Activated naive CD8-positive, alpha-beta T cell treated with anti-CD3 and anti-CD28 coated beads, Interleukin-2, amount 50 U/mL, for 24 hours (primary cell): Measurements from ENCODE around the gene ONECUT1.

Source experiments
- ATAC-seq: fragments of 150-1000 bp; cut with Tn5 transposase; one replicate; pipeline ENCODE4 v1.10.0; 2021
- DNase-seq: peaks from one replicate; pipeline ENCODE4 v3.0.0; 2021
- H3K27ac Mint-ChIP-seq: one replicate; pipeline ENCODE4 v1.8.0; 2021; ENCODE audit warnings: mild to moderate bottlenecking, mixed read lengths
- H3K27me3 Mint-ChIP-seq: one replicate; pipeline ENCODE4 v1.8.0; 2021; ENCODE audit warnings: mixed read lengths
- H3K36me3 Mint-ChIP-seq: one replicate; pipeline ENCODE4 v1.8.0; 2021; ENCODE audit warnings: low read depth, mixed read lengths
- H3K4me1 Mint-ChIP-seq: one replicate; pipeline ENCODE4 v1.8.0; 2021; ENCODE audit warnings: mixed read lengths
- H3K4me3 Mint-ChIP-seq: one replicate; pipeline ENCODE4 v1.8.0; 2021; ENCODE audit warnings: mild to moderate bottlenecking, moderate library complexity, mixed read lengths
- H3K9me3 Mint-ChIP-seq: one replicate; pipeline ENCODE4 v1.8.0; 2021; ENCODE audit warnings: mixed read lengths

Gene ONECUT1

GRCh38 chr15:52772766-52773165, 17.4 kb downstream of the ONECUT1 start:
- no peak overlapping the region for H3K4me3 Mint-ChIP-seq
- no peak overlapping the region for H3K27ac Mint-ChIP-seq
- ATAC-seq: no peak
- DNase-seq: no peak
- no peaks in the 10 kb centered on the region for H3K36me3 Mint-ChIP-seq
- peaks cover 35% of the 10 kb centered on the region for H3K27me3 Mint-ChIP-seq
- H3K9me3 Mint-ChIP-seq: no peaks in the 10 kb centered on the region
- no peaks in the 10 kb centered on the region for H3K4me1 Mint-ChIP-seq

GRCh38 chr15:52765785-52766184, 24.4 kb downstream of the ONECUT1 start:
- ATAC-seq (no peak), DNase-seq (no peak)
- Mint-ChIP-seq H3K27ac (no peak overlapping the region), H3K9me3 (no peaks in the 10 kb centered on the region), H3K4me1 (no peaks in the 10 kb centered on the region), H3K36me3 (no peaks in the 10 kb centered on the region), H3K4me3 (no peak overlapping the region), H3K27me3 (peaks cover 21% of the 10 kb centered on the region)

- no peaks in the 10 kb centered on the region for H3K36me3 Mint-ChIP-seq
- H3K9me3 Mint-ChIP-seq: no peaks in the 10 kb centered on the region
- peaks cover 20% of the 10 kb centered on the region for H3K27me3 Mint-ChIP-seq
- DNase-seq: no peak
- ATAC-seq: no peak
- no peak overlapping the region for H3K27ac Mint-ChIP-seq
- H3K4me1 Mint-ChIP-seq: no peaks in the 10 kb centered on the region
- no peak overlapping the region for H3K4me3 Mint-ChIP-seq
These were observed 25.4 kb downstream of the ONECUT1 start for GRCh38 chr15:52764731-52765130.

GRCh38 chr15:52762621-52763020, 27.5 kb downstream of the ONECUT1 start:
- no peak for DNase-seq

GRCh38 chr15:52760562-52760961, 29.6 kb downstream of the ONECUT1 start:
- Mint-ChIP-seq H3K9me3 (no peaks in the 10 kb centered on the region), H3K4me3 (no peak overlapping the region), H3K27ac (no peak overlapping the region), H3K36me3 (no peaks in the 10 kb centered on the region), H3K27me3 (peaks cover 11% of the 10 kb centered on the region), H3K4me1 (no peaks in the 10 kb centered on the region)
- ATAC-seq: no peak
- DNase-seq: no peak

More at GRCh38 chr15:52762621-52763020, 27.5 kb downstream of the ONECUT1 start:
- ATAC-seq: no peak
- H3K9me3 Mint-ChIP-seq: no peaks in the 10 kb centered on the region
- H3K36me3 Mint-ChIP-seq: no peaks in the 10 kb centered on the region
- no peak overlapping the region for H3K27ac Mint-ChIP-seq
- H3K27me3 Mint-ChIP-seq: peaks cover 8% of the 10 kb centered on the region
- H3K4me1 Mint-ChIP-seq: no peaks in the 10 kb centered on the region
- no peak overlapping the region for H3K4me3 Mint-ChIP-seq

GRCh38 chr15:52759969-52760368, 30.2 kb downstream of the ONECUT1 start:
- H3K9me3 Mint-ChIP-seq: no peaks in the 10 kb centered on the region
- no peak for ATAC-seq
- H3K36me3 Mint-ChIP-seq: no peaks in the 10 kb centered on the region
- H3K27me3 Mint-ChIP-seq: peaks cover 7% of the 10 kb centered on the region
- H3K4me1 Mint-ChIP-seq: no peaks in the 10 kb centered on the region
- DNase-seq: no peak
- H3K4me3 Mint-ChIP-seq: no peak overlapping the region
- no peak overlapping the region for H3K27ac Mint-ChIP-seq

- ATAC-seq (no peak), DNase-seq (no peak)
- Mint-ChIP-seq H3K36me3 (no peaks in the 10 kb centered on the region), H3K4me3 (no peak overlapping the region), H3K27ac (no peak overlapping the region), H3K9me3 (no peaks in the 10 kb centered on the region), H3K4me1 (no peaks in the 10 kb centered on the region), H3K27me3 (peaks cover 17% of the 10 kb centered on the region)
These were observed 32.6 kb downstream of the ONECUT1 start for GRCh38 chr15:52757496-52757895.

GRCh38 chr15:52751522-52751921, 38.6 kb downstream of the ONECUT1 start:
- DNase-seq (no peak), ATAC-seq (no peak)
- no peak overlapping the region for H3K4me3 Mint-ChIP-seq
- no peaks in the 10 kb centered on the region for H3K36me3 Mint-ChIP-seq
- H3K27ac Mint-ChIP-seq: no peak overlapping the region
- no peaks in the 10 kb centered on the region for H3K9me3 Mint-ChIP-seq
- peaks cover 27% of the 10 kb centered on the region for H3K27me3 Mint-ChIP-seq
- no peaks in the 10 kb centered on the region for H3K4me1 Mint-ChIP-seq

- Mint-ChIP-seq H3K9me3 (no peaks in the 10 kb centered on the region), H3K4me3 (no peak overlapping the region), H3K27ac (no peak overlapping the region), H3K4me1 (no peaks in the 10 kb centered on the region), H3K27me3 (peaks cover 23% of the 10 kb centered on the region), H3K36me3 (no peaks in the 10 kb centered on the region)
- ATAC-seq (no peak), DNase-seq (no peak)
These were observed 40.9 kb downstream of the ONECUT1 start for GRCh38 chr15:52749258-52749657.

GRCh38 chr15:52746162-52746757, 43.9 kb downstream of the ONECUT1 start:
- ATAC-seq (no peak), DNase-seq (no peak)
- H3K9me3 Mint-ChIP-seq: no peaks in the 10 kb centered on the region
- H3K27me3 Mint-ChIP-seq: peaks cover 12% of the 10 kb centered on the region
- no peaks in the 10 kb centered on the region for H3K4me1 Mint-ChIP-seq
- no peak overlapping the region for H3K4me3 Mint-ChIP-seq
- no peak overlapping the region for H3K27ac Mint-ChIP-seq
- no peaks in the 10 kb centered on the region for H3K36me3 Mint-ChIP-seq

- H3K4me1 Mint-ChIP-seq: no peaks in the 10 kb centered on the region
- H3K9me3 Mint-ChIP-seq: no peaks in the 10 kb centered on the region
- H3K4me3 Mint-ChIP-seq: no peak overlapping the region
- H3K27me3 Mint-ChIP-seq: peaks cover 8% of the 10 kb centered on the region
- no peaks in the 10 kb centered on the region for H3K36me3 Mint-ChIP-seq
- no peak for ATAC-seq
- H3K27ac Mint-ChIP-seq: no peak overlapping the region
- DNase-seq: no peak
These were observed 44.6 kb downstream of the ONECUT1 start for GRCh38 chr15:52745326-52746161.

GRCh38 chr15:52738311-52738710, 51.8 kb downstream of the ONECUT1 start:
- Mint-ChIP-seq H3K36me3 (no peaks in the 10 kb centered on the region), H3K4me1 (peaks cover 2% of the 10 kb centered on the region), H3K27me3 (no peaks in the 10 kb centered on the region), H3K4me3 (no peak overlapping the region), H3K9me3 (no peaks in the 10 kb centered on the region), H3K27ac (no peak overlapping the region)
- DNase-seq (no peak), ATAC-seq (no peak)

- Mint-ChIP-seq H3K27ac (no peak overlapping the region), H3K36me3 (no peaks in the 10 kb centered on the region), H3K4me3 (no peak overlapping the region), H3K27me3 (no peaks in the 10 kb centered on the region), H3K4me1 (peaks cover 2% of the 10 kb centered on the region), H3K9me3 (no peaks in the 10 kb centered on the region)
- DNase-seq (no peak), ATAC-seq (no peak)
These were observed 52.4 kb downstream of the ONECUT1 start for GRCh38 chr15:52737720-52738119.

- peak; percentile 69 for DNase-seq
- Mint-ChIP-seq H3K27ac (peak overlapping the region; percentile 37), H3K4me1 (peaks cover 7% of the 10 kb centered on the region), H3K27me3 (no peaks in the 10 kb centered on the region), H3K9me3 (no peaks in the 10 kb centered on the region), H3K4me3 (no peak overlapping the region), H3K36me3 (no peaks in the 10 kb centered on the region)
- peak; percentile 79 for ATAC-seq
These were observed 54.7 kb downstream of the ONECUT1 start for GRCh38 chr15:52735231-52736089.

GRCh38 chr15:52734329-52734728, 55.8 kb downstream of the ONECUT1 start:
- H3K36me3 Mint-ChIP-seq: no peaks in the 10 kb centered on the region
- DNase-seq (no peak), ATAC-seq (no peak)
- no peak overlapping the region for H3K4me3 Mint-ChIP-seq
- H3K27ac Mint-ChIP-seq: no peak overlapping the region
- no peaks in the 10 kb centered on the region for H3K9me3 Mint-ChIP-seq
- H3K4me1 Mint-ChIP-seq: peaks cover 17% of the 10 kb centered on the region
- no peaks in the 10 kb centered on the region for H3K27me3 Mint-ChIP-seq
